Ishikawa (cell line): ENCODE data around the gene CPO.

Source experiments
- CEBPB ChIP-seq: IDR thresholded peaks from 2 replicates; pipeline ENCODE4 v1.6.1; 2012
- CREB1 ChIP-seq: IDR thresholded peaks from 2 replicates; pipeline ENCODE4 v1.6.1; 2012; ENCODE audit warnings: low read depth
- EGR1 ChIP-seq: IDR thresholded peaks from 2 replicates; pipeline ENCODE4 v1.6.1; 2012
- EP300 ChIP-seq: IDR thresholded peaks from 2 replicates; pipeline ENCODE4 v1.6.1; 2012; ENCODE audit warnings: borderline replicate concordance
- FOXM1 ChIP-seq: IDR thresholded peaks from 2 replicates; pipeline ENCODE4 v1.6.1; 2012; ENCODE audit warnings: low read depth, borderline replicate concordance
- MAX ChIP-seq: IDR thresholded peaks from 2 replicates; pipeline ENCODE4 v1.6.1; 2012
- NFIC ChIP-seq: IDR thresholded peaks from 2 replicates; pipeline ENCODE4 v1.6.1; 2012
- RAD21 ChIP-seq: IDR thresholded peaks from 2 replicates; pipeline ENCODE4 v1.6.1; 2012; ENCODE audit warnings: low read depth
- REST ChIP-seq: IDR thresholded peaks from 2 replicates; pipeline ENCODE4 v1.6.1; 2012; ENCODE audit warnings: low read depth, mild to moderate bottlenecking
- TAF1 ChIP-seq: IDR thresholded peaks from 2 replicates; pipeline ENCODE4 v1.6.1; 2012; ENCODE audit warnings: low read depth, mild to moderate bottlenecking
- TCF12 ChIP-seq: IDR thresholded peaks from 2 replicates; pipeline ENCODE4 v1.6.1; 2012; ENCODE audit warnings: low read depth
- TEAD4 ChIP-seq: IDR thresholded peaks from 2 replicates; pipeline ENCODE4 v1.6.1; 2012
- USF1 ChIP-seq: IDR thresholded peaks from 2 replicates; pipeline ENCODE4 v1.6.1; 2012
- YY1 ChIP-seq: IDR thresholded peaks from 2 replicates; pipeline ENCODE4 v1.6.1; 2012; ENCODE audit warnings: low read depth
- ZBTB7A ChIP-seq: IDR thresholded peaks from 2 replicates; pipeline ENCODE4 v1.6.1; 2012; ENCODE audit warnings: low read depth

The CPO gene

GRCh38 chr2:206980413-206980812 is 41.1 kb downstream of the CPO start:
- no peak for TF ChIP-seq RAD21
- TF ChIP-seq EP300: no peak
- no peak for TF ChIP-seq CREB1
- no peak for TF ChIP-seq MAX
- TF ChIP-seq TCF12: no peak
- no peak for TF ChIP-seq TEAD4
- no peak for TF ChIP-seq TAF1
- TF ChIP-seq YY1: no peak
- TF ChIP-seq REST: no peak
- no peak for TF ChIP-seq FOXM1
- TF ChIP-seq CEBPB: no peak
- TF ChIP-seq ZBTB7A: no peak
- TF ChIP-seq NFIC: no peak
- no peak for TF ChIP-seq EGR1
- no peak for TF ChIP-seq USF1

- no peak for TF ChIP-seq ZBTB7A
- no peak for TF ChIP-seq EP300
- TF ChIP-seq TAF1: no peak
- no peak for TF ChIP-seq REST
- no peak for TF ChIP-seq MAX
- TF ChIP-seq USF1: no peak
- no peak for TF ChIP-seq EGR1
- TF ChIP-seq YY1: no peak
- TF ChIP-seq TEAD4: no peak
- TF ChIP-seq RAD21: no peak
- TF ChIP-seq CEBPB: no peak
- TF ChIP-seq TCF12: no peak
- TF ChIP-seq NFIC: no peak
- no peak for TF ChIP-seq CREB1
Measured at GRCh38 chr2:206981086-206981674, 41.9 kb downstream of the CPO start.

- no peak for TF ChIP-seq TAF1
- TF ChIP-seq CREB1: no peak
- peak; percentile 60 for TF ChIP-seq RAD21
- TF ChIP-seq MAX: no peak
Measured at GRCh38 chr2:206981739-206982340, 42.5 kb downstream of the CPO start.

GRCh38 chr2:206982360-206982955 is 43.1 kb downstream of the CPO start:
- no peak for TF ChIP-seq RAD21
- no peak for TF ChIP-seq EP300

- TF ChIP-seq RAD21: no peak
- no peak for TF ChIP-seq ZBTB7A
- TF ChIP-seq MAX: no peak
- TF ChIP-seq CREB1: no peak
- no peak for TF ChIP-seq REST
- TF ChIP-seq USF1: no peak
- no peak for TF ChIP-seq NFIC
- no peak for TF ChIP-seq CEBPB
- no peak for TF ChIP-seq TAF1
- TF ChIP-seq EGR1: no peak
- TF ChIP-seq FOXM1: no peak
- no peak for TF ChIP-seq TCF12
- no peak for TF ChIP-seq TEAD4
- TF ChIP-seq EP300: no peak
- no peak for TF ChIP-seq YY1
Measured at GRCh38 chr2:206983161-206983859, 44.0 kb downstream of the CPO start.
